Activated CD4-positive, alpha-beta memory T cell treated with anti-CD3 and anti-CD28 coated beads, Interleukin-2, amount 10 ng/mL, durations not matched to agents 7 days and 5 days (primary cell): ENCODE results near the gene RNF223. TPM values are rescaled to one million over a fixed set of nuclear protein-coding genes. Genes with fewer than 3 reads are reported as not detected.
"Not testable (repeated sequence)": the region's sequence is repeated elsewhere in the genome, so short reads cannot be mapped to it uniquely, and the experiment has no call there.

Experiments used
- CTCF ChIA-PET: fragments of 350-600 bp; sonication (Branson Sonifier 250); formaldehyde crosslinking; loops from one replicate; lab custom pipeline; 2021; ENCODE audit warnings: antibody characterized with exemption, inconsistent platforms; lab: Charles Lee
- POLR2A ChIA-PET: fragments of 350-600 bp; sonication (Branson Sonifier 250); formaldehyde crosslinking; loops from one replicate; lab custom pipeline; 2021; ENCODE audit warnings: antibody characterized with exemption; lab: Charles Lee
- DNase-seq: peaks from one replicate; pipeline ENCODE4 v3.0.0-alpha.2; 2020
- H3K27ac Mint-ChIP-seq: one replicate; pipeline ENCODE4 v1.8.0; 2021; ENCODE audit warnings: mild to moderate bottlenecking, mixed read lengths
- H3K27me3 Mint-ChIP-seq: one replicate; pipeline ENCODE4 v1.8.0; 2021; ENCODE audit warnings: mixed read lengths
- H3K36me3 Mint-ChIP-seq: one replicate; pipeline ENCODE4 v1.8.0; 2021; ENCODE audit warnings: low read depth, mixed read lengths
- H3K4me1 Mint-ChIP-seq: one replicate; pipeline ENCODE4 v1.8.0; 2021; ENCODE audit warnings: mixed read lengths
- H3K4me3 Mint-ChIP-seq: one replicate; pipeline ENCODE4 v1.8.0; 2021; ENCODE audit warnings: mild to moderate bottlenecking, mixed read lengths
- H3K9me3 Mint-ChIP-seq: one replicate; pipeline ENCODE4 v1.8.0; 2021; ENCODE audit warnings: mixed read lengths
- total RNA-seq, 2 experiments: library from RNA; stranded (reverse); gene quantifications; one replicate each; pipeline ENCODE4 v1.2.3, GENCODE V29; 2021

Gene RNF223
- total RNA-seq, 2 experiments from 2014 or later, result not detected

DNA sequence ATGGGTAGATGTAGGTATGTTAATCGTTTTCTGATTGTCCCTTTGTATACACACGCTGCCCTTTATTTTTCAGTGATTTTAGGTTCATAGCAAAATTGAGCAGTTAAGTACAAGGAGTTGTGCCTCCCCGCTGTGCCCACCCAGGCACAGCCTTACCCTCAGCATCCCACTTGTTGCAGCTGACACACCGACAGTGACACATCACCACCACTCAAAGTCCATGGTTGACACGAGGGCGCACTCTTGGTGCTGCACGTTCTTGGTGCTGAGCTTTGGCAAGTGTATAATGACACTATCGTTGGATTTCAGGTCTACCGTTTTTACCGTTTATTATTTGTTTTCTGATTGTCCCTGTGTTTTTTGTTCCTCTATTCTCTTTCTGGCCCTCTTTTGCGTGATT is 26.2 kb upstream of the RNF223 start:
- Mint-ChIP-seq H3K36me3 (peaks cover 58% of the 10 kb centered on the region), H3K27me3 (no peaks in the 10 kb centered on the region), H3K4me1 (peaks cover 47% of the 10 kb centered on the region), H3K27ac (no peak overlapping the region), H3K4me3 (no peak overlapping the region), H3K9me3 (peaks cover 38% of the 10 kb centered on the region)
- no peak for DNase-seq
- ChIA-PET CTCF (no interaction called here), POLR2A (interaction anchor here (0.8 kb wide), 1 partner anchor 12 kb away, joined by 3 read pairs; no protein-coding TSS in a partner anchor)

GRCh38 chr1:1099506-1100183 is 25.5 kb upstream of the RNF223 start:
- peaks cover 55% of the 10 kb centered on the region for H3K36me3 Mint-ChIP-seq
- H3K27ac Mint-ChIP-seq, result peak overlapping the region; percentile 85
- DNase-seq, result no peak
- H3K4me3 Mint-ChIP-seq, result peak overlapping the region; percentile 4
- ChIA-PET CTCF (no interaction called here), POLR2A (interaction anchor here (0.8 kb wide), 1 partner anchor 11 kb away, joined by 3 read pairs; no protein-coding TSS in a partner anchor)
- peaks cover 40% of the 10 kb centered on the region for H3K9me3 Mint-ChIP-seq
- H3K4me1 Mint-ChIP-seq, result peaks cover 44% of the 10 kb centered on the region
- no peaks in the 10 kb centered on the region for H3K27me3 Mint-ChIP-seq

- CTCF ChIA-PET, result no interaction called here
- Mint-ChIP-seq H3K27ac (peak overlapping the region; percentile 85), H3K27me3 (no peaks in the 10 kb centered on the region), H3K9me3 (peaks cover 40% of the 10 kb centered on the region), H3K36me3 (peaks cover 48% of the 10 kb centered on the region), H3K4me3 (peak overlapping the region; percentile 4), H3K4me1 (peaks cover 36% of the 10 kb centered on the region)
- DNase-seq, result no peak
- POLR2A ChIA-PET, result no interaction called here
Measured at GRCh38 chr1:1098681-1099421, 24.7 kb upstream of the RNF223 start.

GRCh38 chr1:1096136-1096535 is 22.0 kb upstream of the RNF223 start:
- peaks cover 37% of the 10 kb centered on the region for H3K36me3 Mint-ChIP-seq
- DNase-seq, H3K27ac Mint-ChIP-seq, CTCF ChIA-PET, H3K27me3 Mint-ChIP-seq, POLR2A ChIA-PET, H3K4me3 Mint-ChIP-seq: not testable (repeated sequence)
- H3K9me3 Mint-ChIP-seq, result peaks cover 35% of the 10 kb centered on the region
- peaks cover 24% of the 10 kb centered on the region for H3K4me1 Mint-ChIP-seq

GRCh38 chr1:1094981-1095380 is 20.9 kb upstream of the RNF223 start:
- ChIA-PET POLR2A (no interaction called here), CTCF (no interaction called here)

GRCh38 chr1:1093610-1093943 is 19.5 kb upstream of the RNF223 start:
- peaks cover 19% of the 10 kb centered on the region for H3K36me3 Mint-ChIP-seq
- peaks cover 3% of the 10 kb centered on the region for H3K4me1 Mint-ChIP-seq
- H3K27me3 Mint-ChIP-seq, result no peaks in the 10 kb centered on the region
- H3K9me3 Mint-ChIP-seq, result peaks cover 15% of the 10 kb centered on the region
- H3K27ac Mint-ChIP-seq, result no peak overlapping the region
- ChIA-PET CTCF (no interaction called here), POLR2A (no interaction called here)
- H3K4me3 Mint-ChIP-seq, result no peak overlapping the region
- DNase-seq, result no peak

More at GRCh38 chr1:1094981-1095380, 20.9 kb upstream of the RNF223 start:
- peaks cover 32% of the 10 kb centered on the region for H3K36me3 Mint-ChIP-seq
- peaks cover 28% of the 10 kb centered on the region for H3K9me3 Mint-ChIP-seq
- peaks cover 17% of the 10 kb centered on the region for H3K4me1 Mint-ChIP-seq
- H3K27ac Mint-ChIP-seq, result no peak overlapping the region
- no peak overlapping the region for H3K4me3 Mint-ChIP-seq
- no peaks in the 10 kb centered on the region for H3K27me3 Mint-ChIP-seq
- no peak for DNase-seq

- POLR2A ChIA-PET, result interaction anchor here (0.6 to 0.7 kb wide), 2 partner anchors 44 to 61 kb away, joined by 3 to 4 read pairs; no protein-coding TSS in a partner anchor
- Mint-ChIP-seq H3K36me3 (peaks cover 18% of the 10 kb centered on the region), H3K4me1 (no peaks in the 10 kb centered on the region), H3K27me3 (no peaks in the 10 kb centered on the region), H3K27ac (no peak overlapping the region), H3K9me3 (peaks cover 14% of the 10 kb centered on the region), H3K4me3 (no peak overlapping the region)
- CTCF ChIA-PET, result no interaction called here
- no peak for DNase-seq
Measured at GRCh38 chr1:1092894-1093609, 18.9 kb upstream of the RNF223 start.

GRCh38 chr1:1092149-1092855 is 18.2 kb upstream of the RNF223 start:
- DNase-seq, result no peak

GRCh38 chr1:1091344-1092148 is 17.4 kb upstream of the RNF223 start:
- H3K36me3 Mint-ChIP-seq, result peaks cover 12% of the 10 kb centered on the region
- no peak overlapping the region for H3K27ac Mint-ChIP-seq
- no peaks in the 10 kb centered on the region for H3K4me1 Mint-ChIP-seq
- no peaks in the 10 kb centered on the region for H3K27me3 Mint-ChIP-seq
- H3K9me3 Mint-ChIP-seq, result peaks cover 11% of the 10 kb centered on the region
- POLR2A ChIA-PET, result no interaction called here
- no peak for DNase-seq
- H3K4me3 Mint-ChIP-seq, result no peak overlapping the region
- CTCF ChIA-PET, result no interaction called here

More at GRCh38 chr1:1092149-1092855, 18.2 kb upstream of the RNF223 start:
- no peak overlapping the region for H3K4me3 Mint-ChIP-seq
- ChIA-PET POLR2A (interaction anchor here (0.7 kb wide), 1 partner anchor 45 kb away, joined by 4 read pairs; no protein-coding TSS in a partner anchor), CTCF (no interaction called here)
- no peaks in the 10 kb centered on the region for H3K4me1 Mint-ChIP-seq
- H3K9me3 Mint-ChIP-seq, result peaks cover 12% of the 10 kb centered on the region
- H3K36me3 Mint-ChIP-seq, result peaks cover 13% of the 10 kb centered on the region
- H3K27me3 Mint-ChIP-seq, result no peaks in the 10 kb centered on the region
- no peak overlapping the region for H3K27ac Mint-ChIP-seq

DNA sequence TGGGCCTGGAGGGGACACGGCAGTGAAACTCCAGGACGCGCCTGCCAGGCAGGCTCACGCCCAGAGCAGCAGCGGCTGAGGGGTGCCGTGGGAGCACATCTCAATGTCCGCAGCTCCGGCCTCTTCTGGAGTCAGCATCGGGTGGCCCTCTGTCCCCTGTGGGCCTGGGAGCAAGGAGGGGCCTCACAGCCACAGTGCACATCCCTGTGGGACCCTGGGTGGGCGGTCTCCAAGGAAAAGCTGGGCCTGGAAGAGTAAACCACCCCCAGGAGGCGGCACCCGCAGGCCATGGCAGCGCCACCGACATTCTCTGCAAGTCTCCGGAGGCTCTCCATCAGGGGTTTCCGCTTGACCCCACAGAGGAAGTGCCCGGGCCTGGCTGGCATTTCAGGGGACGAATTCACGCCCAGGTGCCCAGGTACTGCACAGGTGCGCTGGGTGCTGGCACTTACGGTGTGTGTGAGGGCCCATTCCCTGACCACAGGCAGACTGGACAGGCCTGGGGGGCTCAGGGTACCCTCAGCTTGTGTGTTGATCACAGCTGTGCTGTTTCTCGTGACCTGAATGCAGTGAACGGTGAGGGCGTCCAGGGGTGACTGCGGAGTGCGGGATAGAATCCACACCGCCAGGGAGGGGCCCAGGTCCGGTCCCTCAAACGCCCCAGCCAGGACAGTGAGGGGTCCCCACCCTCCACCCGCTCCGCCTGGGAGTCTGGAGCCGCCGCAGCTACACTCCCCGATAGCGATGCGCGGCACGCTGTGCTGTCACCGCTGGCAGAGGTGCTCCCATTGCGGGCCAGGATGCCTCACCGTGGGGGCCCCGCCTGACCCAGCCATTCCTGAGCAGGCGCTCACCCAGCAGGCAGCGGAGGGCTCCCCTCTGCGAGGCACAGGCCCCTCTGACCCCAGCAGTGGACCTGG is 16.6 kb upstream of the RNF223 start:
- H3K36me3 Mint-ChIP-seq, result peaks cover 9% of the 10 kb centered on the region
- H3K4me1 Mint-ChIP-seq, result no peaks in the 10 kb centered on the region
- peaks cover 8% of the 10 kb centered on the region for H3K9me3 Mint-ChIP-seq
- DNase-seq, result no peak
- ChIA-PET CTCF (no interaction called here), POLR2A (no interaction called here)
- no peak overlapping the region for H3K4me3 Mint-ChIP-seq
- H3K27me3 Mint-ChIP-seq, result no peaks in the 10 kb centered on the region
- H3K27ac Mint-ChIP-seq, result no peak overlapping the region

GRCh38 chr1:1089731-1090423 is 15.8 kb upstream of the RNF223 start:
- Mint-ChIP-seq H3K27ac (no peak overlapping the region), H3K4me3 (no peak overlapping the region), H3K9me3 (peaks cover 5% of the 10 kb centered on the region), H3K36me3 (peaks cover 5% of the 10 kb centered on the region), H3K4me1 (no peaks in the 10 kb centered on the region), H3K27me3 (no peaks in the 10 kb centered on the region)
- DNase-seq, result no peak
- CTCF ChIA-PET, result no interaction called here
- POLR2A ChIA-PET, result no interaction called here
